IMR-90 (cell line): Measurements from ENCODE around the gene ENOX1. TPM values are rescaled to one million over a fixed set of nuclear protein-coding genes. Genes with fewer than 3 reads are reported as not detected.
A peak's percentile ranks its signal among the peaks of the same experiment; 100 is the strongest.

Source experiments
- ATAC-seq: fragments of 200-7000 bp; cut with Tn5 transposase; 2 replicates; pipeline ENCODE4 v1.9.1; 2020; ENCODE audit warnings: low read depth, mild to moderate bottlenecking, moderate library complexity
- BruUV-seq: library from RNA; stranded (reverse); fragments of 400-500 nt; replicated peaks from 2 replicates; lab custom pipeline; 2021; lab: Mats Ljungman, UMichigan
- CTCF ChIA-PET: fragments of 300-600 bp; formaldehyde crosslinking; extraction: SDS; loops from one replicate; lab custom pipeline; 2021; ENCODE audit warnings: antibody characterized with exemption; lab: Yijun Ruan, JAX
- POLR2A ChIA-PET: fragments of 300-600 bp; sonication (Branson Sonifier 250); formaldehyde crosslinking; loops from one replicate; lab custom pipeline; 2022; ENCODE audit warnings: antibody characterized with exemption; ENCODE audit not compliant: unreplicated experiment; lab: Charles Lee
- DNase-seq: peaks from one replicate; pipeline ENCODE4 v3.0.0; 2013
- H2AFZ ChIP-seq: replicated peaks from 2 replicates; pipeline ENCODE3; 2013; ENCODE audit warnings: low read length, mild to moderate bottlenecking; ENCODE audit not compliant: poor library complexity
- H2AK5ac ChIP-seq: 2 replicates; pipeline ENCODE4 v1.6.1; 2013; ENCODE audit warnings: low read depth, low read length, inconsistent platforms
- H2AK9ac ChIP-seq: replicated peaks from 2 replicates; pipeline ENCODE3; 2013; ENCODE audit warnings: mild to moderate bottlenecking, low read depth, low read length, moderate library complexity; ENCODE audit not compliant: poor library complexity
- H2BK120ac ChIP-seq: 2 replicates; pipeline ENCODE4 v1.6.1; 2013; ENCODE audit warnings: low read depth, low read length, inconsistent platforms
- H2BK15ac ChIP-seq: 3 replicates; pipeline ENCODE4 v1.6.1; 2013; ENCODE audit warnings: low read depth, low read length, inconsistent platforms
- H2BK20ac ChIP-seq: 2 replicates; pipeline ENCODE4 v1.6.1; 2013; ENCODE audit warnings: low read depth, mild to moderate bottlenecking, inconsistent platforms, low read length, moderate library complexity
- H2BK5ac ChIP-seq: 2 replicates; pipeline ENCODE4 v1.6.1; 2013; ENCODE audit warnings: mild to moderate bottlenecking, low read depth, low read length, inconsistent platforms; ENCODE audit not compliant: poor library complexity, severe bottlenecking
- H3K14ac ChIP-seq: replicated peaks from 2 replicates; pipeline ENCODE4 v1.6.1; 2013; ENCODE audit warnings: low read depth, low read length, inconsistent platforms
- H3K18ac ChIP-seq: 2 replicates; pipeline ENCODE4 v1.6.1; 2013; ENCODE audit warnings: low read depth, low read length, control low read depth
- H3K23ac ChIP-seq: 2 replicates; pipeline ENCODE4 v1.6.1; 2013; ENCODE audit warnings: low read depth, low read length, inconsistent platforms
- H3K27ac ChIP-seq: 2 replicates; pipeline ENCODE4 v1.5.1; 2013; ENCODE audit warnings: mild to moderate bottlenecking, control low read depth, low read length; ENCODE audit not compliant: insufficient read depth
- H3K27me3 ChIP-seq: 2 replicates; pipeline ENCODE4 v1.6.1; 2013; ENCODE audit warnings: low read length; ENCODE audit not compliant: control insufficient read depth, insufficient read depth
- H3K36me3 ChIP-seq: 2 replicates; pipeline ENCODE4 v1.6.1; 2013; ENCODE audit warnings: low read length, mixed read lengths; ENCODE audit not compliant: control insufficient read depth, insufficient read depth
- H3K4ac ChIP-seq: 2 replicates; pipeline ENCODE4 v1.6.1; 2013; ENCODE audit warnings: low read depth, low read length, inconsistent platforms
- H3K4me1 ChIP-seq: 2 replicates; pipeline ENCODE4 v1.6.1; 2013; ENCODE audit warnings: low read length, mixed read lengths; ENCODE audit not compliant: control insufficient read depth, insufficient read depth
- H3K4me2 ChIP-seq: 2 replicates; pipeline ENCODE4 v1.6.1; 2013; ENCODE audit warnings: low read depth, mild to moderate bottlenecking, control low read depth, low read length, moderate library complexity
- H3K4me3 ChIP-seq: 2 replicates; pipeline ENCODE4 v1.5.1; 2013; ENCODE audit warnings: low read depth, mild to moderate bottlenecking, control low read depth, low read length, moderate library complexity; ENCODE audit not compliant: insufficient read depth
- H3K56ac ChIP-seq: 2 replicates; pipeline ENCODE4 v1.6.1; 2013; ENCODE audit warnings: low read length, inconsistent platforms; ENCODE audit not compliant: insufficient read depth; ENCODE audit errors: extremely low read depth
- H3K79me1 ChIP-seq, 2 experiments: 2 replicates each; pipeline ENCODE4 v1.6.1; 2013; ENCODE audit warnings: low read length in 2 of 2, inconsistent platforms in 1 of 2, low read depth in 1 of 2
- H3K9ac ChIP-seq: 2 replicates; pipeline ENCODE4 v1.6.1; 2013; ENCODE audit warnings: low read depth, low read length, control low read depth
- H3K9me1 ChIP-seq: 2 replicates; pipeline ENCODE4 v1.6.1; 2013; ENCODE audit warnings: low read length, inconsistent platforms; ENCODE audit not compliant: insufficient read depth
- H3K9me3 ChIP-seq: 2 replicates; pipeline ENCODE4 v1.6.1; 2013; ENCODE audit warnings: low read length; ENCODE audit not compliant: control insufficient read depth, insufficient read depth
- H4K20me1 ChIP-seq: 2 replicates; pipeline ENCODE4 v1.6.1; 2013; ENCODE audit warnings: low read length, inconsistent platforms; ENCODE audit not compliant: insufficient read depth
- H4K5ac ChIP-seq: 2 replicates; pipeline ENCODE4 v1.6.1; 2013; ENCODE audit warnings: mild to moderate bottlenecking, low read depth, low read length, control low read depth
- H4K8ac ChIP-seq, 2 experiments: 2 replicates each; pipeline ENCODE4 v1.6.1; 2013; ENCODE audit warnings: low read depth in 2 of 2, low read length in 2 of 2, control low read depth in 1 of 2, inconsistent platforms in 1 of 2
- H4K91ac ChIP-seq: 2 replicates; pipeline ENCODE4 v1.6.1; 2013; ENCODE audit warnings: low read depth, low read length, inconsistent platforms; ENCODE audit not compliant: insufficient read depth
- CEBPB ChIP-seq: IDR thresholded peaks from 2 replicates; pipeline ENCODE4 v1.6.1; 2012; ENCODE audit warnings: low read depth, low read length, improper control_type of control experiment
- MAZ ChIP-seq: IDR thresholded peaks from 2 replicates; pipeline ENCODE4 v1.6.1; 2012; ENCODE audit warnings: low read depth, mild to moderate bottlenecking, low read length, improper control_type of control experiment, moderate library complexity, borderline replicate concordance
- RFX5 ChIP-seq: IDR thresholded peaks from 2 replicates; pipeline ENCODE4 v1.8.0; 2012; ENCODE audit warnings: low read depth, mild to moderate bottlenecking, low read length, moderate library complexity
- WGBS, 2 experiments: methylation state at CpG; one replicate each; pipeline versions ENCODE4 v1.1.5 to v1.1.7; 2013; ENCODE audit warnings: missing lambda C conversion rate in 2 of 2; ENCODE audit not compliant: insufficient read length in 1 of 2; ENCODE audit errors: extremely low coverage in 2 of 2; 5-methylcytosine and 5-hydroxymethylcytosine counted together
- dilution Hi-C: fragments of 300-500 bp; cut with HindIII; formaldehyde crosslinking; loops from one replicate; pipeline ENCODE4 v1.14.3; 2018; ENCODE audit warnings: low sequenced_read_pairs; ENCODE audit not compliant: unreplicated experiment
- in situ Hi-C: fragments of 300-500 bp; cut with MboI; formaldehyde crosslinking; loops from 3 replicates; pipeline ENCODE4 v1.14.3; 2019; ENCODE audit warnings: low sequenced_read_pairs, inconsistent platforms, mixed read lengths
- intact Hi-C: fragments of 100-400 bp; cut with micrococcal nuclease; formaldehyde crosslinking; loops from 2 replicates; pipeline ENCODE4 v1.10.0; 2022
- polyA plus RNA-seq, 3 experiments: library from polyadenylated mRNA; depleted of rRNA; stranded (reverse); fragments of >200 nt; gene quantifications; 2 replicates each; pipeline ENCODE4 v1.2.3, GENCODE V29; 2012; ENCODE audit warnings: low replicate concordance in 1 of 3
- total RNA-seq: library from RNA; depleted of rRNA; stranded (reverse); fragments of >200 nt; gene quantifications from 2 replicates; pipeline ENCODE4 v1.2.3, GENCODE V29; 2012

The ENOX1 gene
- total and polyA plus RNA-seq, 2 of the 4 experiments (the other 2 are of a cell fraction) = 0.99 to 1.3 TPM

- no CpG with 5 or more reads among the region's 2 CpGs for WGBS, 2 experiments
- Histone ChIP-seq H3K4me1 (no peaks in the 10 kb centered on the region), H2AK9ac (no peak overlapping the region), H2BK5ac (no peak overlapping the region), H3K23ac (no peak overlapping the region), H2BK15ac (no peak overlapping the region), H3K36me3 (no peaks in the 10 kb centered on the region), H4K91ac (no peak overlapping the region), H3K14ac (no peak overlapping the region), H3K27ac (no peak overlapping the region), H3K56ac (no peak overlapping the region), H3K9me1 (no peaks in the 10 kb centered on the region), H2BK20ac (no peak overlapping the region), H3K4me3 (no peak overlapping the region), H2AFZ (no peak overlapping the region), H3K18ac (no peak overlapping the region), H3K4ac (no peak overlapping the region), H2BK120ac (no peak overlapping the region), H3K27me3 (no peaks in the 10 kb centered on the region), H4K5ac (no peak overlapping the region), H3K9me3 (no peaks in the 10 kb centered on the region; the same call in 1 of the 2 replicates), H2AK5ac (no peak overlapping the region), H3K79me1 (no peaks in the 10 kb centered on the region), H4K8ac (no peak overlapping the region), H3K9ac (no peak overlapping the region), H3K4me2 (no peak overlapping the region), H4K20me1 (no peaks in the 10 kb centered on the region)
- no TSS peak for BruUV-seq
- ChIA-PET POLR2A (no interaction called here), CTCF (no interaction called here)
- no peak for TF ChIP-seq RFX5
- TF ChIP-seq CEBPB = peak; percentile 70
- no peak for TF ChIP-seq MAZ
- in situ Hi-C loops = no loop called here
- intact Hi-C loops = no loop called here
- ATAC-seq = peak; percentile 54
- dilution Hi-C loops = no loop called here
- DNase-seq = peak; percentile 41
Measured at GRCh38 chr13:43720780-43721397, 65.9 kb downstream of the ENOX1 start.
